Ascending aorta (tissue), 2 donors: ENCODE results near the gene KRT3. TPM values are rescaled to one million over a fixed set of nuclear protein-coding genes. Genes with fewer than 3 reads are reported as not detected.

Source experiments
- DNase-seq, 2 donors: peaks; one replicate each; pipeline ENCODE4 v3.0.0-alpha.2; 2019; ENCODE audit warnings: low spot score in 2 of 2
- H3K27ac ChIP-seq, 2 donors: fragments of 200-600 bp; sonication (generic); one replicate each; pipeline ENCODE4 v1.5.1; 2016 to 2017; ENCODE audit warnings: mild to moderate bottlenecking in 1 of 2
- H3K27me3 ChIP-seq: fragments of 200-600 bp; sonication (generic); one replicate; pipeline ENCODE4 v1.5.1; 2017
- H3K36me3 ChIP-seq, 2 donors: fragments of 200-600 bp; sonication (generic); one replicate each; pipeline ENCODE4 v1.5.1; 2016
- H3K4me1 ChIP-seq, 2 donors: fragments of 200-600 bp; sonication (generic); one replicate each; pipeline ENCODE4 v1.5.1; 2016 to 2017; ENCODE audit warnings: mild to moderate bottlenecking in 1 of 2
- H3K4me3 ChIP-seq, 2 donors: fragments of 200-600 bp; sonication (generic); one replicate each; pipeline ENCODE4 v1.5.1; 2016 to 2017; ENCODE audit warnings: mild to moderate bottlenecking in 1 of 2
- H3K9me3 ChIP-seq, 2 donors: fragments of 200-600 bp; sonication (generic); one replicate each; pipeline ENCODE4 v1.5.1; 2016
- intact Hi-C: fragments of 100-400 bp; cut with DNase I; formaldehyde crosslinking; loops from one replicate; pipeline ENCODE4 v1.15.1; 2023
- total RNA-seq: library from RNA; depleted of rRNA; stranded (reverse); fragments of >200 nt; gene quantifications from one replicate; pipeline ENCODE4 v1.1.0, GENCODE V29; 2016
- TF ChIP-seq, protein P1 (sequence below), 3 experiments: fragments of 200-600 bp in 2 of 3; fragments of 450-650 bp in 1 of 3; sonication (generic) in 2 of 3; IDR thresholded peaks; one replicate each; pipeline ENCODE4 v1.5.1; 2016 to 2019; ENCODE audit warnings: antibody characterized with exemption in 3 of 3, mild to moderate bottlenecking in 1 of 3, moderate library complexity in 1 of 3

The KRT3 gene
- total RNA-seq, 1 donor from 2014 or later = not detected

DNA sequence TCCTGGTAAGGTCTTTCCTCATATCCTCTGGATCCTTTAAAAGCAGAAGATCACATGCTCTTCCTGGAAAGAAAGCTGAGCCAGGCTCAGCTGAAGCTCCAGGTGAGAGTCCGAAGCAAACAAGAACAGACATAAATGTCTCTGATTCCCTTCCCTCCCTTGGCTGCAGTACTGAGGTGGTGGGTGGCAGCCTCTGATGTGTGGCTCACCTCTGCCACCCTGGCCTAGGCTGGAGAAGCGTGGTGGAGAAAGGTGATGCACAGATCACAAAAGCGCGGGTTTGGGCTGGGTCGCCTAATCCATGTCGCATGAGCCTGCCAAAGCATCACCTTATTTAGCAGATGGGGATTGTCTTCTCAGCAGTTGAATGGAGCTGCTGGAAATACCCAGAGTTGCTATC lies 16.0 kb downstream of the KRT3 start:
- H3K27ac ChIP-seq = no peak overlapping the region

DNA sequence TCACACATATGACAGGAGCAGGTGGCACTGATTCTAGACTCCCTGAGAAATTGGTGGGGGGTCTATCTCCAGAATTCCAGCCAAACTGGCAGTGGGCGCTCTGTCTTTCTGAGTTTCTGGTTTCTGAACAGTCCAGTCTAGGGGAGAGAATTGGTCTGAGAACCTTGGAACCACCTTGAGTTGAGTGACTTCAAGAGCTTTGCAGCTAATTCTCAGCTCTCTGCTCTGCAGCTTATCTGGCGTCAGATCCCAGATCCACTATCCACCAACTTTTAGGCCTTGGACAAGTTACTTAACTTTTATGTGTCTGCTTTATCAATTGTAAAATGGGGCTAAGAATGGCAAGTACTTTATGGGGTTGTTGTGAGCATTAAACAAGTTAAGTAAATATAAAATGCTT lies 17.1 kb downstream of the KRT3 start:
- DNase-seq = no peak
- intact Hi-C loops = no loop called here
- Histone ChIP-seq H3K4me3 (no peak overlapping the region), H3K27ac (no peak overlapping the region), H3K36me3 (no peaks in the 10 kb centered on the region), H3K27me3 (no peaks in the 10 kb centered on the region), H3K4me1 (no peaks in the 10 kb centered on the region), H3K9me3 (no peaks in the 10 kb centered on the region)
- TF ChIP-seq, protein P1, sequence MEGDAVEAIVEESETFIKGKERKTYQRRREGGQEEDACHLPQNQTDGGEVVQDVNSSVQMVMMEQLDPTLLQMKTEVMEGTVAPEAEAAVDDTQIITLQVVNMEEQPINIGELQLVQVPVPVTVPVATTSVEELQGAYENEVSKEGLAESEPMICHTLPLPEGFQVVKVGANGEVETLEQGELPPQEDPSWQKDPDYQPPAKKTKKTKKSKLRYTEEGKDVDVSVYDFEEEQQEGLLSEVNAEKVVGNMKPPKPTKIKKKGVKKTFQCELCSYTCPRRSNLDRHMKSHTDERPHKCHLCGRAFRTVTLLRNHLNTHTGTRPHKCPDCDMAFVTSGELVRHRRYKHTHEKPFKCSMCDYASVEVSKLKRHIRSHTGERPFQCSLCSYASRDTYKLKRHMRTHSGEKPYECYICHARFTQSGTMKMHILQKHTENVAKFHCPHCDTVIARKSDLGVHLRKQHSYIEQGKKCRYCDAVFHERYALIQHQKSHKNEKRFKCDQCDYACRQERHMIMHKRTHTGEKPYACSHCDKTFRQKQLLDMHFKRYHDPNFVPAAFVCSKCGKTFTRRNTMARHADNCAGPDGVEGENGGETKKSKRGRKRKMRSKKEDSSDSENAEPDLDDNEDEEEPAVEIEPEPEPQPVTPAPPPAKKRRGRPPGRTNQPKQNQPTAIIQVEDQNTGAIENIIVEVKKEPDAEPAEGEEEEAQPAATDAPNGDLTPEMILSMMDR (IDR thresholded peaks at IDR 0.05) = no peak

More for the DNA sequence above, 16.0 kb downstream of the KRT3 start:
- no peaks in the 10 kb centered on the region for H3K27me3 ChIP-seq
- DNase-seq = no peak
- no peak overlapping the region for H3K4me3 ChIP-seq
- TF ChIP-seq, protein P1 (IDR thresholded peaks at IDR 0.05) = no peak
- intact Hi-C loops = no loop called here
- H3K36me3 ChIP-seq = no peaks in the 10 kb centered on the region
- no peaks in the 10 kb centered on the region for H3K9me3 ChIP-seq
- no peaks in the 10 kb centered on the region for H3K4me1 ChIP-seq

DNA sequence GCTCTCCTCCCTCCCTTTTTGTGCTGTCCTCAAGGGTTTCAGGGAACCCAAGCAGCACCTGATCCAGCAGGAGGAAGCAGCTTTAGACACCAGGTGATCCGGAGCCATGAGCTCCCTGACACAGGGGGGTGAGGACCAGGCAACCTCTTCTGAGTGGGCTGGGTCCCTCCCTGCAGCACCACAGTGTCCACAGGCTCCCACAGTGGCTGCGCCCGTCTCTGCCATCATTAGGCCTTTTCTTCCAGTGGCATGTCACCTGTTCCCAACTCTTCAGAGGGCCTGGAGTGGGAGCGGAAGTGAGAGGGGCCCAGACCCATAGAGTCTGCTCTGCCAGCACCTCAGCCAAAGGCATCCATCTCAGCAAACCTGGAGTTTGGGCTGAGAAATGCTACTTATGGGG lies 18.4 kb downstream of the KRT3 start:
- TF ChIP-seq, protein P1 (IDR thresholded peaks at IDR 0.05) = no peak
- H3K27ac ChIP-seq = no peak overlapping the region
- no peaks in the 10 kb centered on the region for H3K4me1 ChIP-seq
- intact Hi-C loops = no loop called here
- no peaks in the 10 kb centered on the region for H3K9me3 ChIP-seq
- H3K27me3 ChIP-seq = no peaks in the 10 kb centered on the region
- no peak for DNase-seq
- no peak overlapping the region for H3K4me3 ChIP-seq
- H3K36me3 ChIP-seq = no peaks in the 10 kb centered on the region

DNA sequence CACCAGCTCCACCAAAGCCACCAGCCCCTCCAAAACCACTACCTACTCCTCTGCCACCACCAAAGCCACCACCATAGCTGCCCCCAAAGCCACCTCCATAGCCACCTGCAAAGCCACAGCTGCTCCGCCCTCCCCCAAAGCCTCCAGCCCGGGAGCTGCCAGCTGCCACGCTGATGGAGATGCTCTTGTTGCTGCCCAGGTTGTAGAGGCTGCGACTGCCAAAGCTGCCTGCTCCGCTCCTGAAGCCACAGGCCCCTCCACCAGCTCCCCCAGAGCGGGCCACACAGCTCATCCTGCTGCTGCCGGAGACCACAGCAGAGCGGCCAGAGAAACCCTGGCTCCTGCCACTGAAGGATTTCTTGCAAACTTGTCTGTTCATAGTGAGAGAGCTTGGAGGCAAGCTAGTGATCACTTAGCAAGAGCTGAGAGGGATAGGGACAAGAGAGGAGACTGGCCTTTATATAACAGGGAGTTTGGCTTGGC lies 19.0 kb downstream of the KRT3 start, which contains the start of gene KRT76:
KRT76 (minus strand) TSS at position 433 of the 483 bp plus-strand sequence; CDS start at position 379, 54 bp downstream.
- DNase-seq = no peak
- intact Hi-C loops = no loop called here

DNA sequence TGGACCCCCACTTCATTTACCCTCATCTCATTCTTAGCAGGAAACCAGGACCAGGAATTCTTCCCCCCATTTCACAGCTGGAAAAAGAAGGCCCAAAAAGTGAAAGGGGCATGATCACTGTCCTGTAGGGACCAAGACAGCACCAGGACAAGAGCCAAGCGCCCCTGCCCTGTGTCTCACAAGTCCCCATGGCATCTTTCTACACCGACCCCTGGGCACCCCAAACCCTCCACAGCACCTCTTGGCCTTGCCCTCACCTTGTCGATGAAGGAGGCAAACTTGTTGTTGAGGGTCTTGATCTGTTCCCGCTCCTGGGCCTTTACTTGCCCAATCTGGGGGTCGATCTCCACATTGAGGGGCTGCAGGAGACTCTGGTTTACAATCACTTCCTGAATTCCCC lies 19.5 kb downstream of the KRT3 start:
- intact Hi-C loops = no loop called here
- no peaks in the 10 kb centered on the region for H3K4me1 ChIP-seq
- no peak overlapping the region for H3K4me3 ChIP-seq
- H3K9me3 ChIP-seq = no peaks in the 10 kb centered on the region
- no peaks in the 10 kb centered on the region for H3K36me3 ChIP-seq
- no peak for DNase-seq
- no peak overlapping the region for H3K27ac ChIP-seq
- no peaks in the 10 kb centered on the region for H3K27me3 ChIP-seq
- TF ChIP-seq, protein P1 (IDR thresholded peaks at IDR 0.05) = no peak

More for the DNA sequence above, 19.0 kb downstream of the KRT3 start, which contains the start of gene KRT76:
- Histone ChIP-seq H3K4me1 (no peaks in the 10 kb centered on the region), H3K27me3 (no peaks in the 10 kb centered on the region), H3K4me3 (no peak within 1 kb of the TSS), H3K36me3 (no peaks in the 10 kb centered on the region), H3K27ac (no peak within 1 kb of the TSS), H3K9me3 (no peaks in the 10 kb centered on the region)
- TF ChIP-seq, protein P1 (IDR thresholded peaks at IDR 0.05) = no peak
